GM19395 (cell line): ENCODE measurements around the gene GRIP1.
A peak's percentile ranks its signal among the peaks of the same experiment; 100 is the strongest.

Experiments
- ATAC-seq: cut with Tn5 transposase; IDR thresholded peaks from one replicate; pipeline ENCODE4 v1.9.1; 2021; ENCODE audit warnings: mild to moderate bottlenecking, moderate library complexity; ENCODE audit not compliant: unreplicated experiment

Gene GRIP1, protein sequence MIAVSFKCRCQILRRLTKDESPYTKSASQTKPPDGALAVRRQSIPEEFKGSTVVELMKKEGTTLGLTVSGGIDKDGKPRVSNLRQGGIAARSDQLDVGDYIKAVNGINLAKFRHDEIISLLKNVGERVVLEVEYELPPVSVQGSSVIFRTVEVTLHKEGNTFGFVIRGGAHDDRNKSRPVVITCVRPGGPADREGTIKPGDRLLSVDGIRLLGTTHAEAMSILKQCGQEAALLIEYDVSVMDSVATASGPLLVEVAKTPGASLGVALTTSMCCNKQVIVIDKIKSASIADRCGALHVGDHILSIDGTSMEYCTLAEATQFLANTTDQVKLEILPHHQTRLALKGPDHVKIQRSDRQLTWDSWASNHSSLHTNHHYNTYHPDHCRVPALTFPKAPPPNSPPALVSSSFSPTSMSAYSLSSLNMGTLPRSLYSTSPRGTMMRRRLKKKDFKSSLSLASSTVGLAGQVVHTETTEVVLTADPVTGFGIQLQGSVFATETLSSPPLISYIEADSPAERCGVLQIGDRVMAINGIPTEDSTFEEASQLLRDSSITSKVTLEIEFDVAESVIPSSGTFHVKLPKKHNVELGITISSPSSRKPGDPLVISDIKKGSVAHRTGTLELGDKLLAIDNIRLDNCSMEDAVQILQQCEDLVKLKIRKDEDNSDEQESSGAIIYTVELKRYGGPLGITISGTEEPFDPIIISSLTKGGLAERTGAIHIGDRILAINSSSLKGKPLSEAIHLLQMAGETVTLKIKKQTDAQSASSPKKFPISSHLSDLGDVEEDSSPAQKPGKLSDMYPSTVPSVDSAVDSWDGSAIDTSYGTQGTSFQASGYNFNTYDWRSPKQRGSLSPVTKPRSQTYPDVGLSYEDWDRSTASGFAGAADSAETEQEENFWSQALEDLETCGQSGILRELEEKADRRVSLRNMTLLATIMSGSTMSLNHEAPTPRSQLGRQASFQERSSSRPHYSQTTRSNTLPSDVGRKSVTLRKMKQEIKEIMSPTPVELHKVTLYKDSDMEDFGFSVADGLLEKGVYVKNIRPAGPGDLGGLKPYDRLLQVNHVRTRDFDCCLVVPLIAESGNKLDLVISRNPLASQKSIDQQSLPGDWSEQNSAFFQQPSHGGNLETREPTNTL

DNA sequence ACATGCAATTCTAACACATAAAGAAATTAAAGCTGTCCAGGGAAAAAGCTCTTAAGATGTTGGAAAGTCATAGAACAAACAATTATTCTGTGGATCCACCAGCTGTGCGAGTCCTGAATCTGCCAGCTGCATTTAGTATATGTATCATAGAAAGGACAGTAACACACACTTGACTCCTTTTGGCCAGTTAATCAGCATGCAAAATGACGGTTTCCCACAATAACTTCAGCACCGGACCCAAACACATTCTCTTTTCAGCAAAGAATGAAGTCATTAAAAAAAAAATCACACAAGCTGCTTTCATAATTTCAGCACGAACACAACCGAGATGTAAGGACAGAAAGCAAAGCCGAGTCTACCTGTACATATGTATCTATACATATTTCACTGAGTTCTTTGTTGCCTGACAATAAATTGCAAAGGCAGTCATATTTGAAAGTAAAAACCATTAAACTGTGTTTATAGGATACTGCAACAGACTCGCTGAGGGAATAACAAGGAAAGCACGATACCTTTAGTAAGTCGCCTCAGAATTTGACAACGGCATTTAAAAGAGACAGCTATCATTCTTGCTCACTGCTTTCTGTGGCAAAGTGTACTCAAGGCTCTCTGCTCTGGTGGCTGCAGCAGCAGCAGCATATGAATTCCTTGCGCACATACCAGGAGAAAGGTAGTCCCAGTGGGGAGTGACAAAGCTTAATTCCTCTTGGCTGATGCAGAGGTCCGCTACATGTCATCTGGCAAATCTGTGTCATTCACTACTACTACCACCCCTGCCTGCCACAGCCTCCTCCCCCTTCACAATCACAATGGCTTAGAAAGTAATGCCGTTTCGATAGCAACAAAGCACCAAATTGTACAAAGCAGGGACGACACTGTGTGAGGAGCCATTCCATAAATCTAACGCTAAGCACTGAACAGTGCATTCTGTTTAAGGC, at the start of gene GRIP1:
GRIP1 (minus strand) TSS at position 739 of the 938 bp plus-strand sequence; CDS start at position 567, 172 bp downstream.
- ATAC-seq: no peak

DNA sequence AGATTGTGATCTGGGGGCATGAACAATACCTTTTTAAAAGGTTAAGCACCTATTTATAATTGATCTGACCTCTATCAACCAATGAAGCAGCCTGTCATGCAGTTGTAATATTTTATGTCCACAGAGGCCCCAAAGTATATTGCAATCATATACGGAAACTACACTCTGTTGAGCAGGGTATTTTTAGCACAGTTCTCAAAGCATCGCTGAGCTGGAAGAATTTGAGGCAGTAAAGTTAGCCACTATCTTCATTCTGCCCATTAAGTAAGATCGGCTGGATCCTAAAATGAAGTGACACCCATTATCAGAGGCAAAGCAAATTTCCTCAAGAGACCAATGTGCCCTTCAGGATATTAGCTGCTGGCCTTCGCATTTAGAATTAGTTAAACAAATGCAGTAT, 47.7 kb upstream of the GRIP1 start:
- no peak for ATAC-seq

DNA sequence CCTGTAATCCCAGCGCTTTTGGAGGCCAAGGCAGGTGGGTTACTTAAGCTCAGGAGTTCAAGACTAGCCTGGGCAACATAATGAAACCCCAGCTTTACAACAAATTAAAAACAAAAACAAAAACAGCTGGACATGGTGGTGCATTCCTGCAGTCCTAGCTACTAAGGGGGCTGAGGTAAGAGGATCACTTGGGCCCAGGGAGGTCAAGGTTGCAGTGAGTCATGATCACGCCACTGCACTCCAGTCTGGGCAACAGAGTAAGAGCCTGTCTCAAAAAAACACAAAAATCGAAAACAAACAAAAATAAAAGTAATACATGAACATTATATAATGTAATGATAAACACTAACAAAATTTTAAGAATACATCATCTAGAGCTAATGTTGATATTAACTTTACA, 46.2 kb upstream of the GRIP1 start:
- no peak for ATAC-seq

DNA sequence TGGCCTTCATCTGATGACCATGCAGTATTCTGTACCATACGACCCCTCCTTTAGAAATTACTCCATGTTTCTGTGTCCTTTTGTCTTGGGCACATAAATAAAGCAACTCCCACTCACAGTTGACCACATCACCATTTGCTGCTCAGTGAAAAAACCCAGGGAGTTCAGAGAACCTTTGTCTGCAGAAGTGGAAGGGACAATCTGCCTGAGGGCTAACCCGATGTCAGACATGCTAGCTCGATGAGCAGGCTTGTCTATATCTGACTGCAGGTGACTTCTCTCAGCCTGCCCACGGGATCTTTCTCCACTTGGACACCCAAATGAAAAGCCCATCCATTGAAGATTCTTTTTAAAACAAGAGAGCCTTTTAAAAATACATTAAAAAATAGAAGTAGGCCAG, 45.7 kb upstream of the GRIP1 start:
- no peak for ATAC-seq

DNA sequence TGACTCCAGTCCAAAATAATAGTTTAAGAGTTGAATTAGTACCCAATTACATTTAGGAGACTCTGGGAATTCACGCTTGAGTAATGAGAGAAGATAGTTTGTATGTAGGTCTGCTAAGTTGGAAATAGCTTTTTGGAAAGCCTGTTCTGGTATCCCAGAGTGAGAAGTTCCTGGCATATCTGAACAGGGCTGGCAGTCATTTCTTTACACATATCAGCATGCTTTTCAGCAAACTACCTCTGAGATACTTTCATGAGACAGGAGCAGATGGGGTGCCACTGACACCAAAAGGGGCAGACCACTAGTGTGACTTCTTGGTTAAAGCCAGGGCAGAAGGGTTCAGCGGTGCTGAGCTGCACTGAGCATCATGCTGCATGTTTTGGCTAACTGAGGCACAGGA, 45.1 kb upstream of the GRIP1 start:
- no peak for ATAC-seq

DNA sequence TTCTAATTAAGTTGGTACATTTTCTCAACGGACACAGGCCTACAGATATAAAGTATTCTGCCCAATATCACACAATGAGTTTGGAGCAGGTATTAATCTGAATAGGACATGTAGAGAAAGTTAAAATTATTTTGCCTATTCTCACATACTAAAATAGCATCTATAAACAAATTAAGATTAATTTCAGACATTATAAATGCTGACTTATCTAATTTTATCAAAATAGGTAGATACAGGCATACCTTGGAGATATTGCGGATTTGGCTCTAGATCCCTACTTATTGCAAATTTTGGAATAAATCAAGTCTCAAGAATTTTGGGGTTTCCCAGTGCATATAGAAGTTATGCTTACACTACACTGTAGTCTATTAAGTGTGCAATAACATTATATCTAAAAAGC, 41.0 kb upstream of the GRIP1 start:
- ATAC-seq: no peak

DNA sequence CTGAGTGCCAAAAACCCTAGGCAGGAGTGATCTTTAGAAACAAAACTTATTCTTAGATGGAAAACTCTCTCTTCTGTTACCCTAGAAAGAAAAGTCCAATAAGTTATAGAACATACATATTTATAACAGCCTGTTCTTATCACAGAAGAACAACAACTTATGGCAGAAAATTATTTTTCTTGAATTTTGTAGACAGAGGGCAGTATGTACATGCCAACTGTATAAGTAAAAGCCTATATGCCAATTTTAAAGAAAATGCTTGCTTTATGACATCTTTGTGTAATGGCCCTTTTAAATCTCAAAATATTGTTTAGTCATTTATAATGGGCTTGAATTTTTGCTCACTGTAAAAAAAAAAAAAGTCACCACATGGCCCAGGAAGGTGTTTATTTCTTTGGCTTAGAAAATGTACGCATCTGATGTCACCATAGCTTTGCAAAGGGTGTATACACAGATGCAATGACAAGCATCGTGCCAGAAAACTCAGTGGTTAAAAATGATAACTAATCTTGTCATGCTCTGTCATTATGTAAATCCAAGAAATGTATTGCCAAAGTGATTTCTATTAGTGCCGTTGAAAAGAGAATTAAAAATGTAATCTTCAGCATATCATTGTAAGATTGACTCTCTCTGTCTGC, 38.3 kb upstream of the GRIP1 start:
- no peak for ATAC-seq

DNA sequence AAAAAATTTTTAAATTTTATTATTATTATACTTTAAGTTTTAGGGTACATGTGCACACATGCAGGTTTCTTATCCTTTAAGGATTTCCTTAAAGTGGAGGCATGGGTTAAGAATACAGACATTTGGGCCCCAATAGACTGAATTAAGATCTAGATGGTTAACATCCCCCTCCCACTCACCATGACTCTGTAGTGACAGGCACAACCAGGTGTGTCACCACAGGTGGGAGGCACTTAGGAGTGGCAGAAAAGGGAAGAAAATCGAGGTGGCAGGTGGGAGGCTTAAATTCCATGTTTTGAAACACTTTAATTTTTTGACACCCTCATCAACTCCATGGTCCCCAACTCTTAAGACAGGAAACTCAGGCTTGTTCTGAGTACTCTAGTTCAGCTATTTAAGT, 37.6 kb upstream of the GRIP1 start:
- no peak for ATAC-seq

DNA sequence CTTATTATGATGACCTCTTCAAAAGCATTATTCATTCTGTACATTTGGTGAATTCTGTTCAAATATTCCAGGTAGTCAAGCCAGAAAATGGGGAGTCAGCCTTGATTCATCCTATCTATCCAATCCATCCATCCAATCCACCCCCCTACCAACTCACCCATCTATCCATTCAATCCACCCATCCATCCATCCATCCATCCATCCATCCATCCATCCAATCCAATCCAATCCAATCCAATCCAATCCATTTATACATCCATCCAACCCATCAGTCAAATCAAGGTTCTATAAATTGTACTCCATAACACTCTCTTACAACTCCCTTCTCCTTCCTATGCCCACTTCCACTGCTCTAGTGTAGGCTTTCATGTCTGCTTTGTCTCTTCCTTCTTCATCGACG, 35.8 kb upstream of the GRIP1 start:
- no peak for ATAC-seq

DNA sequence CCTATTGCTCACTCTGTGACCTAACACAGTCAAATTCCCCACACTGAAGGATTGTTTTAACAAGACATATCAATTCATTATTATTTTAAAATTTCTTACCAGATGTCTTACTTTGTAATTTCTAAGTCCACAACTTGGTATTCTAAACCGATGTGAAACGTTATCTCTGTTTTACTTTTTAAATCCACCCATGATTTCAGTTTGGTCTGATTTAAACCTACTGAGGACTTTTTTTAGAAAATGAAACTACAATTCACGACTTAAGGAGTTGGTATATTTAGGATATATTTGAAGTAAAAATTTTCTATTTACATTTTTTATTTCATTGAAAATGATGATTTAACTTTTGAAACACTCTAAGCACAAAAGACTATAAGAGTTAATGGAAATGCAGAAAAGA, 35.1 kb upstream of the GRIP1 start:
- ATAC-seq: peak; percentile 75

DNA sequence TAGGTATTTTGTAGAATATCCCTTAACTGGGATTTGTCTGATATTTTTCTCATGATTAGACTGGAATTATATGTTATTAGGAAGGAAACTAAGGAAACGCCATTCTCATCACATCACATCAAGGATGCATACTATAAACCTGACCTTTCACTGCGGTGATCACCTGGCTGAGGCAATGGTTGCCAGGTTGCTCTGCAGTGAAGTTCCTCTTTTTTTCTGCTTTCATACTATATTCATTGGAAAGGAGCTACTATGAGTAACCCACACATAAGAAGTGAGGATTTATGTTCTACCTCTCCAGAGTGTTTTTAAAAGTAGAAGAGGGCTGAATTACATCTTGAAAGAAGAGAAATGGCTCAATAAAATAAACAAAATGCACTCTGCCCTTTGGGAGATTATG, 31.0 kb upstream of the GRIP1 start:
- ATAC-seq: no peak

DNA sequence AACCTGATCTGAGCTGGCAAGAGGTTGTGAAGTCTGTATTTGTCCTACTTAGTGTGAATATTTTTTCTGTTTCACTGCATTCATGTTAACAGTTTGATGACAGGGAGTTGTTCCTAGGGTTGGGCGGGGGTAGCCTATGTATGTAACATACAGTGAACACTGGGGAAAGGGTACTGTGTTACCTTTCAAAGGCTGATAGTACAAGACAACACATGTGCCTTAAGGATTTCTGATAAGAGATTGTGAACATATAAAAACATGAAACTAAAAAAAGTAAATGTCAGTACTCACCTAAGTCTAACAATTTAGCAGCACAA, 30.5 kb upstream of the GRIP1 start:
- no peak for ATAC-seq

DNA sequence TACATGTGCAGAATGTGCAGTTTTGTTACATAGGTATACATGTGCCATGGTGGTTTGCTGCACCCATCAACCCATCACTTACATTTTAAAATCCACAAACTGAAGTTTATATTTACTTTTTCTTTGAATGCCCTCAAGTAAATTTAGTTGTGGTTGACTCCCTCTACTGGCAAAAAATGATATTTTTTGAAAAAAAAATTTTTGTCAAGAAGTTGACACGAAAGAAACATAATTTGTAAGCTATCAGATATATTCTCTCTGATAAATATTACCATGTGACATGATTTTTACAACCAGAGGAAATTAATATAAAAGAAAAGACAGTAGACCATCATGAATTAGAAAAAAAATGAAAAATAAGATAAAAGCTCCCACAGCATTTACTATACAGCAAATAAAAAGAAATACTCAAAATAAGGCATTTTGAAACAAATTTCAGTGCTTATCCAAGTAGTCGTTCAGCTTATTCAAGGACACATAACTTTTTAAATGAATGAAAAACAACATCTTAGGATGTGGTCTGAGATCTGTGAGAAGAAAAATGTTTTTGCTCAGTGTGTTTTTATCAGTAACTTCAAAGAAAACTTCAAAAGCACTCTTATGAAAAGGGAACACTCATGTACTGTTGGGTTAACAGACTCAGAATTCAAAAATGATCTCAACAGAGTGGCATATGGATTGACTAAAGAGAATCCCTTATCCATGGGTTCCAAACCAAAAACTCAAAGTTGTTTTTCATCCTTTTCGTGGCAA, 30.0 kb upstream of the GRIP1 start:
- no peak for ATAC-seq

DNA sequence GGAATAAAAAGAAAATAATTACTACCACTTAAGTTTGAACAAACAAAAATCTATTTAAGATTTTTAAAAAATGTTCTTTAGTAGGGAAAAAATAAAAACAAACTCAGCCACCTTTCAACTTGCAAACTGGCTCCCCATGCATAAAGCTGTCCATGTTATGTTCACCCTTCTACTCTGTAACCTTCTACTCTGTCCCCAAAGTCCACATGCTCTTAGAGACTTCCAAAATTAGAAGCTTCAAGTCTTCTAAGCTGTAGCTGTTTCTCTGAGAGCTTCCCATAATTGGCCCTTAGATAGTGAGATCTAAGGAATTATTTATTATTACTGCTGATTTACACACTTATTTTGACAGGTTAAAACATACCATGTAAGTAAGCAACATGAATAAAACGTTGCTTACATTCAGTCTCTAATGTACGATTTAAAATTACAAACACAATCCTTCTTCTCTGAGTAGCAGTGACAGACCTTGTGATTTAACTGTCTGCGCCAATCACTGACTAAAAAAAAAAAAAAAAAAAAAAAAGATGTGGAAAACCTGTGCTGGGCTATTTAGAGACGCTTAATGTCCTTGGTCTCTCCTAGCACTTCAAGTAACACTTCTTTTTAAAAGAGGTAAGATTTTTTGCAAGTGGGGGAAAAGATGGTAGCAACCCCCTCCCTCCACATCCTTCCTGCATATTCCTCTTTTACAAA, 28.3 kb upstream of the GRIP1 start:
- no peak for ATAC-seq

DNA sequence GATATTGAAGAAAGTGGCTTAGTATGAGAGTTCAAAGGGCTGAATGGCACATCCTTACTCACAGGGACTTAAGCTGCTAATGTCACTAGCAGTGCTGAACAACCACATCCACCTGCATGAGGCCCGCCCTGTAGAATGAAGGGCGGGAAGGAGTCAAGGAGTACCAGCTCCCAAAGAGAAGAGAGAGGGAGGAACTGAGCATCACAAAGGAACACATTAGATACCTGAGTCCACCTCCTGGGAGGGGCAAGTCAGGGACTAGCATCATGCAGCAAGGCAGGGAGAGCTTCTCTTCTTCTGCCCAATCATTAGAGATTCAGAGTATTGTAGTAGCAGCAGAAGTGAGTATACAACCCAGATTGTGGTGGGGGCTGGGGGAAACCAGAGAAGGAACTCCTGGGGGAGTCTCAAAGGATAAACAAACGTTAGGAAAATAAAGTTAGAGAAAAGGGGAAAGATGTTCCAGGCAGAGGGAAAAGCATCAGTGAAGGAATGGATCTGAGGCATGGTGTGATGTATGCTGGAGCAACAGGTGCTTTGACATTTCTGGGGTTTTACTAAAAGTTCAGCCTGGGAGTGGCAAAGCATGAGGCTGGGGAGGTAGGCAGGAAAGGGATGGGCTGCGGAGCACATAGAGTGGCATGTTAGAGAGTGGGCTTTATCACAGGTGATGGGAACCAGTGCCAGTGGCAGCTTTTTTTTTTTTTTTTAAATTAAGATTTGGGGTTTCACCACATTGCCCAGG, 21.0 kb upstream of the GRIP1 start:
- no peak for ATAC-seq

DNA sequence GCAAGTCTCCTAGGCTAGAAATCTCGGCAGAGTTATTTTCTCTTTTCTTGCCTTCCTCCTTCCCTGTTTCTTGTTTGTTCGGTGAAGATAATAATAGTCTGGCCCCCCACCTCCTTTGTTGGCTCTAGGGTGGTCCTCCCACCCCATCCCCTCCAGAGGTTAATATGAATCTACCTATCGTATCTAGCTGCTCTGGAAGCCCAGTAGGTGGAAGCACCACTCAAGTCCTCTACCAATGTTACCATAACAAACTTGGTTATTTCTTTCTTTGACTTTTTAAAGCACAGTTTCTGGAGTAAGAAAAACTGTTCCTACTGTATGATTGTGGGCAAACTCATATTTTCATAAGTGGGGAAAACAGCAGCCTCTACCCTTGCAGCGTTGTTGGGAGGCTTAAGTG, 19.7 kb upstream of the GRIP1 start:
- ATAC-seq: no peak

DNA sequence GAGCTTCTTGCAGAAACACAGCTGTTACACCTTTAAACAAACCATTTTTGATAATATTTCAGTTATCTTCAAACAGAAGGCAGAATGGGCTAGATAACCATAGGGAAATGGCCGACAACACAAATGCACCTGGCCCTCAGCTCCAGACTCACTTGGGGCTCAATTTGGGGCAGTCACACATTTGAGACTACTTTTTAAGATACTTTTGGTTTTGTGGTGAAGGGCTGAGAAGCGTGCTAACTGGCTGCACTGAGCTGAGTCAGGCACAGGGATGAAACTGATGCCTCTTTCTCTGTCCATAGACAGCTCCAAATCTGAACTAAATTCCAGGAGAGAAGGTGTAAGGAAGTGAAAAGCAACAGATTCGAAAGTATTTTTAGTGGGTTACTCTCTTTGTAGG, 18.5 kb upstream of the GRIP1 start:
- peak; percentile 60 for ATAC-seq
